CD4-positive, alpha-beta T cell treated with Interleukin-4 for 4 hours (primary cell): ENCODE results near the gene CD40.
"Not testable (repeated sequence)": the region's sequence is repeated elsewhere in the genome, so short reads cannot be mapped to it uniquely, and the experiment has no call there.

Source experiments
- DNase-seq: peaks from one replicate; pipeline ENCODE4 v3.0.0-alpha.2; 2020

CD40 gene

GRCh38 chr20:46099491-46100287 is 18.4 kb upstream of the CD40 start:
- DNase-seq, result no peak

GRCh38 chr20:46100444-46100843 is 17.7 kb upstream of the CD40 start:
- not testable (repeated sequence) for DNase-seq

- no peak for DNase-seq
Observed at GRCh38 chr20:46100988-46101387, 17.1 kb upstream of the CD40 start.

- DNase-seq, result no peak
Observed at GRCh38 chr20:46101957-46102356, 16.2 kb upstream of the CD40 start.

- no peak for DNase-seq
Observed at GRCh38 chr20:46102940-46103339, 15.2 kb upstream of the CD40 start.

- DNase-seq, result no peak
Observed at GRCh38 chr20:46104262-46104661, 13.9 kb upstream of the CD40 start.

- DNase-seq, result no peak
Observed at GRCh38 chr20:46107061-46107460, 11.1 kb upstream of the CD40 start.

- DNase-seq, result no peak
Observed at GRCh38 chr20:46108435-46108841, 9.7 kb upstream of the CD40 start.

GRCh38 chr20:46108976-46109375 is 9.1 kb upstream of the CD40 start:
- DNase-seq, result no peak

- DNase-seq, result peak; percentile 18
Observed at GRCh38 chr20:46111028-46111835, 6.9 kb upstream of the CD40 start.

- DNase-seq, result no peak
Observed at GRCh38 chr20:46111836-46112212, 6.3 kb upstream of the CD40 start.

- DNase-seq, result no peak
Observed at GRCh38 chr20:46112430-46113112, 5.5 kb upstream of the CD40 start.

- DNase-seq, result no peak
Observed at GRCh38 chr20:46113113-46113470, 5.0 kb upstream of the CD40 start.

GRCh38 chr20:46114449-46114848 is 3.7 kb upstream of the CD40 start:
- no peak for DNase-seq

- DNase-seq, result no peak
Observed at GRCh38 chr20:46118481-46119020, 437 bp downstream of the CD40 start.

- no peak for DNase-seq
Observed at GRCh38 chr20:46119028-46119546, 973 bp downstream of the CD40 start.

GRCh38 chr20:46119547-46119946 is 1.4 kb downstream of the CD40 start:
- DNase-seq, result no peak

GRCh38 chr20:46120136-46120535 is 2.0 kb downstream of the CD40 start:
- no peak for DNase-seq

GRCh38 chr20:46121184-46121930 is 3.2 kb downstream of the CD40 start:
- no peak for DNase-seq

- DNase-seq, result no peak
Observed at GRCh38 chr20:46122071-46122470, 4.0 kb downstream of the CD40 start.

GRCh38 chr20:46122516-46123481 is 4.7 kb downstream of the CD40 start:
- DNase-seq, result no peak
